Measurements from ENCODE around the gene HTR7. TPM values are rescaled to one million over a fixed set of nuclear protein-coding genes. Genes with fewer than 3 reads are reported as not detected.

Gene HTR7
- total RNA-seq, 1 donor from 2014 or later, result 0.32 TPM

GRCh38 chr10:90751107-90751997 is 106.5 kb downstream of the HTR7 start:
- DNase-seq (no peak), ATAC-seq (peak in 1 of 2 donors; percentile 70)

GRCh38 chr10:90746829-90747228 is 111.0 kb downstream of the HTR7 start:
- ATAC-seq (no peak), DNase-seq (no peak)
- Histone ChIP-seq H3K9me3 (no peaks in the 10 kb centered on the region), H3K4me1 (no peaks in the 10 kb centered on the region), H3K27ac (no peak overlapping the region), H3K27me3 (ENCODE audit: low read depth) (no peaks in the 10 kb centered on the region), H3K4me3 (no peak overlapping the region), H3K36me3 (no peaks in the 10 kb centered on the region)
- intact Hi-C loops (cut with DNase I), result no loop called here
- no peak for TF ChIP-seq CTCF (IDR thresholded peaks at IDR 0.05)

More at GRCh38 chr10:90751107-90751997, 106.5 kb downstream of the HTR7 start:
- intact Hi-C loops (cut with DNase I), result no loop called here
- Histone ChIP-seq H3K4me1 (no peaks in the 10 kb centered on the region), H3K36me3 (no peaks in the 10 kb centered on the region), H3K9me3 (no peaks in the 10 kb centered on the region), H3K27me3 (ENCODE audit: low read depth) (no peaks in the 10 kb centered on the region), H3K4me3 (no peak overlapping the region), H3K27ac (no peak overlapping the region)
- peak; percentile 74 for TF ChIP-seq CTCF (IDR thresholded peaks at IDR 0.05)

GRCh38 chr10:90745565-90745964 is 112.3 kb downstream of the HTR7 start:
- H3K9me3 ChIP-seq, result no peaks in the 10 kb centered on the region
- no peak for TF ChIP-seq CTCF (IDR thresholded peaks at IDR 0.05)
- no peaks in the 10 kb centered on the region for H3K27me3 ChIP-seq (ENCODE audit: low read depth)
- no peak overlapping the region for H3K27ac ChIP-seq
- DNase-seq, result no peak
- intact Hi-C loops (cut with DNase I), result no loop called here
- H3K4me1 ChIP-seq, result no peaks in the 10 kb centered on the region
- H3K4me3 ChIP-seq, result no peak overlapping the region
- ATAC-seq, result no peak
- H3K36me3 ChIP-seq, result no peaks in the 10 kb centered on the region

GRCh38 chr10:90743291-90743690 is 114.5 kb downstream of the HTR7 start:
- Histone ChIP-seq H3K9me3 (no peaks in the 10 kb centered on the region), H3K4me1 (no peaks in the 10 kb centered on the region), H3K36me3 (no peaks in the 10 kb centered on the region), H3K27me3 (ENCODE audit: low read depth) (no peaks in the 10 kb centered on the region), H3K4me3 (no peak overlapping the region), H3K27ac (no peak overlapping the region)
- DNase-seq (no peak), ATAC-seq (no peak)
- intact Hi-C loops (cut with DNase I), result no loop called here
- no peak for TF ChIP-seq CTCF (IDR thresholded peaks at IDR 0.05)

- ATAC-seq, result no peak
- H3K4me1 ChIP-seq, result no peaks in the 10 kb centered on the region
These were observed 115.8 kb downstream of the HTR7 start for GRCh38 chr10:90741926-90742565.

More at GRCh38 chr10:90741926-90742565, 115.8 kb downstream of the HTR7 start:
- TF ChIP-seq CTCF (IDR thresholded peaks at IDR 0.05), result no peak
- H3K4me3 ChIP-seq, result no peak overlapping the region
- H3K27ac ChIP-seq, result no peak overlapping the region
- DNase-seq, result no peak
- H3K9me3 ChIP-seq, result no peaks in the 10 kb centered on the region
- intact Hi-C loops (cut with DNase I), result no loop called here
- H3K27me3 ChIP-seq (ENCODE audit: low read depth), result no peaks in the 10 kb centered on the region
- no peaks in the 10 kb centered on the region for H3K36me3 ChIP-seq
